Left hindlimb (tissue), 1 donor: ENCODE data around the gene TOGARAM2.

Experiments used
- DNase-seq: peaks from one replicate; pipeline ENCODE4 v3.0.0-alpha.2; 2018

The TOGARAM2 gene

GRCh38 chr2:28981016-28981441 lies at the start of gene TOGARAM2:
Gene TOGARAM2 (plus strand): TSS chr2:28981298. CDS start chr2:28994835, 13,537 bp downstream.
- DNase-seq: no peak

- DNase-seq: no peak
Measured at GRCh38 chr2:28934769-28935168, 46.3 kb upstream of the TOGARAM2 start.

GRCh38 chr2:28941008-28941407 lies 40.1 kb upstream of the TOGARAM2 start:
- no peak for DNase-seq

- DNase-seq: no peak
Measured at GRCh38 chr2:28944535-28945248, 36.4 kb upstream of the TOGARAM2 start.

GRCh38 chr2:28948160-28948559 lies 32.9 kb upstream of the TOGARAM2 start:
- DNase-seq: no peak

GRCh38 chr2:28949190-28949589 lies 31.9 kb upstream of the TOGARAM2 start:
- no peak for DNase-seq

- DNase-seq: no peak
Measured at GRCh38 chr2:28949617-28950305, 31.3 kb upstream of the TOGARAM2 start.

- DNase-seq: no peak
Measured at GRCh38 chr2:28950941-28951630, 30.0 kb upstream of the TOGARAM2 start.

- DNase-seq: no peak
Measured at GRCh38 chr2:28951910-28952835, 28.9 kb upstream of the TOGARAM2 start.

GRCh38 chr2:28952836-28953211 lies 28.3 kb upstream of the TOGARAM2 start:
- DNase-seq: no peak

GRCh38 chr2:28955467-28955866 lies 25.6 kb upstream of the TOGARAM2 start:
- DNase-seq: no peak

GRCh38 chr2:28956415-28956826 lies 24.7 kb upstream of the TOGARAM2 start:
- DNase-seq: peak; percentile 43

GRCh38 chr2:28956890-28957289 lies 24.2 kb upstream of the TOGARAM2 start:
- DNase-seq: no peak

GRCh38 chr2:28958689-28959088 lies 22.4 kb upstream of the TOGARAM2 start:
- DNase-seq: peak; percentile 49

- DNase-seq: no peak
Measured at GRCh38 chr2:28960401-28960800, 20.7 kb upstream of the TOGARAM2 start.

GRCh38 chr2:28962505-28962904 lies 18.6 kb upstream of the TOGARAM2 start:
- DNase-seq: no peak

- no peak for DNase-seq
Measured at GRCh38 chr2:28970464-28971160, 10.5 kb upstream of the TOGARAM2 start.

- no peak for DNase-seq
Measured at GRCh38 chr2:28972778-28973335, 8.2 kb upstream of the TOGARAM2 start.

- no peak for DNase-seq
Measured at GRCh38 chr2:28974252-28974651, 6.8 kb upstream of the TOGARAM2 start.

- DNase-seq: no peak
Measured at GRCh38 chr2:28975671-28976070, 5.4 kb upstream of the TOGARAM2 start.

GRCh38 chr2:28976584-28976983 lies 4.5 kb upstream of the TOGARAM2 start:
- DNase-seq: no peak
